Measurements from ENCODE around the gene MYLK2. TPM values are rescaled to one million over a fixed set of nuclear protein-coding genes. Genes with fewer than 3 reads are reported as not detected.

MYLK2 gene
- 1.3 and 1.5 TPM in 2 replicates for total RNA-seq (2022)
- percentile 53 among the genes with signal in this experiment for Bru-seq, nascent RNA
- percentile 53 among the genes with signal in this experiment for BruChase-seq, experiment 1, labeled RNA remaining after a 6-hour chase
- BruChase-seq, experiment 2, labeled RNA remaining after a 2-hour chase = percentile 64 among the genes with signal in this experiment
- long read RNA-seq, partial matches to known transcripts = 1 of 1 reads
- long read RNA-seq, other reads (novel, unspliced or antisense) = 0 of 1 reads

- DNase-seq = no peak
- no peak within 1 kb of the TSS for H3K4me3 Mint-ChIP-seq (ENCODE audit: low read depth, unreplicated experiment)
- no peaks in the 10 kb centered on the region for H3K9me3 Mint-ChIP-seq (ENCODE audit: low read depth, unreplicated experiment)
- intact Hi-C loops (cut with micrococcal nuclease; ENCODE audit: unreplicated experiment) = no loop called here
- H3K27ac Mint-ChIP-seq (ENCODE audit: unreplicated experiment) = no peak within 1 kb of the TSS
- no peaks in the 10 kb centered on the region for H3K4me1 Mint-ChIP-seq (ENCODE audit: low read depth, unreplicated experiment)
- CTCF ChIA-PET = interaction anchor here (0.5 kb wide), 1 partner anchor 87 kb away, joined by 3 read pairs; no protein-coding TSS in a partner anchor
- H3K27me3 Mint-ChIP-seq (ENCODE audit: unreplicated experiment) = no peaks in the 10 kb centered on the region
- BruUV-seq (replicated peaks) = no TSS peak
- no peak for TF ChIP-seq CTCF (IDR thresholded peaks at IDR 0.05; ENCODE audit: unreplicated experiment)
- H3K36me3 Mint-ChIP-seq (ENCODE audit: insufficient read depth, unreplicated experiment) = peaks cover 6% of the 10 kb centered on the region
These were observed at the start of gene MYLK2 for GRCh38 chr20:31819083-31819784. MYLK2 (plus strand) TSS chr20:31819356; CDS start chr20:31819581, 225 bp downstream.

GRCh38 chr20:31769681-31770080, 49.5 kb upstream of the MYLK2 start:
- intact Hi-C loops (cut with micrococcal nuclease; ENCODE audit: unreplicated experiment) = no loop called here
- H3K4me3 Mint-ChIP-seq (ENCODE audit: low read depth, unreplicated experiment) = no peak overlapping the region
- H3K4me1 Mint-ChIP-seq (ENCODE audit: low read depth, unreplicated experiment) = no peaks in the 10 kb centered on the region
- no peak overlapping the region for H3K27ac Mint-ChIP-seq (ENCODE audit: unreplicated experiment)
- DNase-seq = no peak
- BruUV-seq (replicated peaks) = no TSS peak
- CTCF ChIA-PET = interaction anchor here (0.6 kb wide), 1 partner anchor 38 kb away, joined by 5 read pairs; no protein-coding TSS in a partner anchor
- H3K9me3 Mint-ChIP-seq (ENCODE audit: low read depth, unreplicated experiment) = no peaks in the 10 kb centered on the region
- TF ChIP-seq CTCF (IDR thresholded peaks at IDR 0.05; ENCODE audit: unreplicated experiment) = no peak
- no peaks in the 10 kb centered on the region for H3K27me3 Mint-ChIP-seq (ENCODE audit: unreplicated experiment)
- H3K36me3 Mint-ChIP-seq (ENCODE audit: insufficient read depth, unreplicated experiment) = peaks cover 78% of the 10 kb centered on the region

GRCh38 chr20:31770243-31770642, 48.9 kb upstream of the MYLK2 start:
- no peak overlapping the region for H3K4me3 Mint-ChIP-seq (ENCODE audit: low read depth, unreplicated experiment)
- BruUV-seq (replicated peaks) = no TSS peak
- no peaks in the 10 kb centered on the region for H3K4me1 Mint-ChIP-seq (ENCODE audit: low read depth, unreplicated experiment)
- no peak for TF ChIP-seq CTCF (IDR thresholded peaks at IDR 0.05; ENCODE audit: unreplicated experiment)
- no peaks in the 10 kb centered on the region for H3K9me3 Mint-ChIP-seq (ENCODE audit: low read depth, unreplicated experiment)
- no peak overlapping the region for H3K27ac Mint-ChIP-seq (ENCODE audit: unreplicated experiment)
- H3K36me3 Mint-ChIP-seq (ENCODE audit: insufficient read depth, unreplicated experiment) = peaks cover 80% of the 10 kb centered on the region
- no peak for DNase-seq
- H3K27me3 Mint-ChIP-seq (ENCODE audit: unreplicated experiment) = no peaks in the 10 kb centered on the region
- CTCF ChIA-PET = no interaction called here
- intact Hi-C loops (cut with micrococcal nuclease; ENCODE audit: unreplicated experiment) = no loop called here

GRCh38 chr20:31774408-31774807, 44.7 kb upstream of the MYLK2 start:
- peaks cover 87% of the 10 kb centered on the region for H3K36me3 Mint-ChIP-seq (ENCODE audit: insufficient read depth, unreplicated experiment)
- BruUV-seq (replicated peaks) = no TSS peak

More at GRCh38 chr20:31774408-31774807, 44.7 kb upstream of the MYLK2 start:
- H3K27me3 Mint-ChIP-seq (ENCODE audit: unreplicated experiment) = no peaks in the 10 kb centered on the region
- intact Hi-C loops (cut with micrococcal nuclease; ENCODE audit: unreplicated experiment) = no loop called here
- no peak overlapping the region for H3K4me3 Mint-ChIP-seq (ENCODE audit: low read depth, unreplicated experiment)
- no peak for DNase-seq
- no peaks in the 10 kb centered on the region for H3K9me3 Mint-ChIP-seq (ENCODE audit: low read depth, unreplicated experiment)
- no peaks in the 10 kb centered on the region for H3K4me1 Mint-ChIP-seq (ENCODE audit: low read depth, unreplicated experiment)
- CTCF ChIA-PET = no interaction called here
- peak overlapping the region; percentile 16 for H3K27ac Mint-ChIP-seq (ENCODE audit: unreplicated experiment)
- no peak for TF ChIP-seq CTCF (IDR thresholded peaks at IDR 0.05; ENCODE audit: unreplicated experiment)
